PC-3 (cell line): ENCODE results near the gene VCP.

ENCODE experiments used
- CTCF ChIP-seq: fragments of 300-600 bp; sonication (generic); conservative IDR thresholded peaks from 2 replicates; pipeline ENCODE4 v1.5.1; 2017; ENCODE audit warnings: antibody characterized with exemption, low read depth, mild to moderate bottlenecking, low read length
- EZH2 ChIP-seq: fragments of 300-600 bp; sonication (generic); IDR thresholded peaks from one replicate; pipeline ENCODE4 v1.6.1; 2017; ENCODE audit warnings: antibody characterized with exemption, mild to moderate bottlenecking, low read length; ENCODE audit not compliant: unreplicated experiment
- EZH2phosphoT487 ChIP-seq: fragments of 300-600 bp; sonication (generic); IDR thresholded peaks from 2 replicates; pipeline ENCODE4 v1.6.1; 2018; ENCODE audit warnings: mild to moderate bottlenecking, antibody characterized with exemption, low read length, borderline replicate concordance

DNA sequence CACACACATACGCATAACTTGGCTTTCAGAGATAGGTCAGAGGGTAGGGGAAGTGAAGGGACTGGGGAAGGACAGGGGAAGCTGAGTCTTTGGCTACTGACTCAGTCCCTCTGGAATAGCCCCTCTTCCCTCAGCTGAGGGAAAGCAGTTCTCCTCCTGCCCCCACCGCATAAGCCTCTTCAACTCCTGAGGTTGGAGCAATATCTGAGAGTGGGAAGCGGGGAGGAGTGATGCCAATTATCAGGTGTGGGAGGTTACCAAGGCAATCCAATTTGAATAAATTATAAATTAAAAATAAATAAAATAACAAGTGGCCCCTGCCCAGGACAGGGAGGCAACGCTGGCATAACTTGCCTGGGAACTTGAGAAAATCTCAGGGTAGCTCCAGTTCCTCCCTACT is 32.2 kb upstream of the VCP start:
- TF ChIP-seq CTCF (no peak), EZH2 (no peak), EZH2phosphoT487 (no peak)
